ENCODE measurements around the gene TBRG4. TPM values are rescaled to one million over a fixed set of nuclear protein-coding genes. Genes with fewer than 3 reads are reported as not detected.

TBRG4 gene
- total RNA-seq, 1 experiment from 2014 or later = 139 TPM

DNA sequence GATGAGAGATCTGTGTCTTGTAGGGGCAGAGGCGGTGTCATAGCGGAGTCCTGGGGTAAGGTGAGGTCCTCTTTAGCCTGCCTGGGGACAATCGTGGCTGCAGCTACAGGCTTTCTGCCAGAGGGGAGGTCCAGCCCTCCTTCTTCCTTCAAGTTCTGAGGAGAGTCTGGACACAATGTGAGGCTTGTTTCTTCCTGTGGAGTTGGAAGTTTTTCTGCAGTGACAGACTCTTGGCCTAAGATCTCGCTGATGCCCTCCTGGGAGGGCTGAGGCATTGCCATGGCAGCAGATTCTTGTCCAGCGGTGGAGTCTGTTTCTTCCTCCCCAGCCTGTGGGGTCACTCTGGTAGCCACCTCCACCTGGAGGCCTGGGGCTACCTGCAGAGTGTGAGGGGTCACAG is 27.2 kb downstream of the TBRG4 start:
- in situ Hi-C loops (cut with HindIII; ENCODE audit: low pct_unique_long_range_greater_than_20kb, low sequenced_read_pairs) = no loop called here
- DNase-seq (ENCODE audit: low read depth) = no peak

DNA sequence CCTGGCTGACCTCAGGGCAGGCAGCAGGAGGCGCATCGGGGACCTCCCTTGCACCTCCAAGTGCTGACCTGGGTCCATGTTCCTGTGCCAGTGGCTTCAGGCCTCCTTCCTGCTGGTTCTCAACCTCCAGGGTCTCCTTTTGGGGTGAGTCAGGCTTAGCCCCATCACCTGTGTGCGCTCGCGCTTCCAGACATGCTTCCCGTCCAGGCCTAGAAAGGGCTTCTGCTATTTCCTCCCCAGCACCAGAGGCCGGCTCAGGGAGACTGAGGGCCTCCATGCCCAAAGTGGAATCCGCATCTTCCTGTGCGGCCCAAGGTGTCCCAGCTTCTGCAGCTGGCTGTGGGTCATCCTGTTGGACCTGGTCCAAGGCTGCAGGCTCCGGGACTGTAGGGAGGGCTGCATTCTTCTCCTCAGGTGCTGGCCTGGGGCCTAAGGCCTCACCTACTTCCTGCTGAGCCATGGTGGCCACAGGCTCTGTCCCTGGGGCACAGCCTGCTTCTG is 28.6 kb downstream of the TBRG4 start:
- in situ Hi-C loops (cut with HindIII; ENCODE audit: low pct_unique_long_range_greater_than_20kb, low sequenced_read_pairs) = no loop called here

DNA sequence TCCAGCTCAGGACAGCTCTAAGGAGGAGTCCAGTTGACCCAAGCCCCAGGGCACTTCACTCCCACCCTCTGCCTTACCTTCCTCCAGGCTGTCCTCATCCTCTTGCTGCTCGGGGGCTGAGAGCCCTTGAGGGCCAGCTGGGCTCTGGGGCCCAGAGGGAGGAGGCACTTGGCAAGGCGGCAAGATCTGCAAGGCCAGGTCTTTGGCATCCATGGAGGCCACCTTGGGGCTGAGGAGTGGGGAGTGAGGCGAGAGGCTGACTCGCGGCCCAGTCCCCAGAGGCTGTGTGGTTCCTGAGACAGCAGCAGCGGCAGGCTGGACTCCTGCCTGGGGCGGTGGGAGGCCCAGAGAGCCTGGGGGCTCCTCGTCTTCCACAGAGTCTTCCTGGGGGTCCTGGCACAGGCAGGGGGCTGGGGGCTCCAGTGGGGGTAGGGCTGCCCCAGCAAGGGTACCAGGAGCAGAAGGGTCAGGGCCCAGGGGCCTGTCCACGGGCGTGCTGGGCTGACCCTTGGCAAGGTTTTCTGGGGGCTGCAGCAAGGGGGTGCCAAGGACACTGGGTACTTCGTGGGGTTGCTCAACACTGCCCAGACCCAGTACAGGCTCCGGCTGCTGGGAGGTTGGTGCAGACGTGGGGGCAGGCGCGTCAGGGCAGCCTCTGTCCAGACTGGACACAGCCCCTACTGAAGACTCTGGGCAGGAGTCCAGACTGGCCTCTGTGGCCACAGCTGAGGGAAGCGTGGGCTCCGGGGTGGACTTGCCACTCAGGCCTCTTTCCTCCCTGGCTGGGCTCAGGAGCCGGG is 29.3 kb downstream of the TBRG4 start:
- in situ Hi-C loops (cut with HindIII; ENCODE audit: low pct_unique_long_range_greater_than_20kb, low sequenced_read_pairs) = no loop called here
- no peak for DNase-seq (ENCODE audit: low read depth)

More for the DNA sequence above, 28.6 kb downstream of the TBRG4 start:
- DNase-seq (ENCODE audit: low read depth) = no peak

DNA sequence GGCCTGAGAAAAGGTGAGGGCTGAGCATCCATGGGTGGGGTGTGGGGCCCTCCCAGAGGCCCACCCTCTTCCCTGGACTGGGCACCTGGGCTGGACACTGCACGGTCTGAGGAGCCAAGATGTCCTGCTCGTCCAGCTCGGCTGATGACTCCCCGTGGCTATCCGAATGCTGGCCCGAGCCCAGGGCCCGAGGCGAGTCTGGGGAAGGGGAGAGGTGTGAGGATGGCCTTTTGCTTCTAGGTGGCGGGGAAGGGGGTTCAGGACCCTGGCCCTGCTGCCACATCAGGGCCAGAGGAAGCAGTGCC is 29.9 kb downstream of the TBRG4 start:
- no peak for DNase-seq (ENCODE audit: low read depth)
- in situ Hi-C loops (cut with HindIII; ENCODE audit: low pct_unique_long_range_greater_than_20kb, low sequenced_read_pairs) = no loop called here

DNA sequence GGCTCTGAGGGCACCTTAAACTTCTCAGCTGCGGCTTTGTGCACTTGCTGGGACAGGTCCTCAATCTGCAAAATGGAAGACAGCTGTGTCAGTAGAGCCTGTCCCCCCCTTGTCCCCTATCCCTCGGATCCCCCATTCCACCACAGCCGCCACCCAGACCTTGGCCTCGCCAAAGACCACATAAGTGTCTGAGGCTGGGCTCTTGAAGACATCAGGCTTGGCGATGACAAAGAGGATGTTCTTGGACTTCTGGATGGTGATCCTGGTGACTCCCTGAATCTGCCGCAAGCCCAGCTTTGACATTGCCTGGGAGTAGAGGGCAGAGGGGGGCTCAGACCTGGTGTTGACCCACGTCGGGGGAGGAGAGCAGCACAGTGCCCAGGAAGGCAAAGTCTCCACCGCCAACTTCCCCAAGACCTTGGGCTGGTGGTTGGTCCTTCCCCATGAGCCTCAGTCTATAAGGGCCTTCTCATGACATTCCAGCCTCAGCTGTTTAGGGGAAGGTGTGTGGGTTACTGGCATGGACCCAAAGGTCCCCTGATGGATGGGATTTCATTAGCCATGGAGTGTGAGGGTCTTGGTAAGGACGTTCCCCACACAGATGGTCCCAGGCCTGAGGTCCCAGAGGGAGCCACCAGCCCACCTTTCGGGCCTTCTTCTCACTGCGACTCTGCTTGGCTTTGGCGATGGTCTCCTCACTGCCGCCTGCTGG is 30.4 kb downstream of the TBRG4 start:
- in situ Hi-C loops (cut with HindIII; ENCODE audit: low pct_unique_long_range_greater_than_20kb, low sequenced_read_pairs) = no loop called here
- DNase-seq (ENCODE audit: low read depth) = no peak

DNA sequence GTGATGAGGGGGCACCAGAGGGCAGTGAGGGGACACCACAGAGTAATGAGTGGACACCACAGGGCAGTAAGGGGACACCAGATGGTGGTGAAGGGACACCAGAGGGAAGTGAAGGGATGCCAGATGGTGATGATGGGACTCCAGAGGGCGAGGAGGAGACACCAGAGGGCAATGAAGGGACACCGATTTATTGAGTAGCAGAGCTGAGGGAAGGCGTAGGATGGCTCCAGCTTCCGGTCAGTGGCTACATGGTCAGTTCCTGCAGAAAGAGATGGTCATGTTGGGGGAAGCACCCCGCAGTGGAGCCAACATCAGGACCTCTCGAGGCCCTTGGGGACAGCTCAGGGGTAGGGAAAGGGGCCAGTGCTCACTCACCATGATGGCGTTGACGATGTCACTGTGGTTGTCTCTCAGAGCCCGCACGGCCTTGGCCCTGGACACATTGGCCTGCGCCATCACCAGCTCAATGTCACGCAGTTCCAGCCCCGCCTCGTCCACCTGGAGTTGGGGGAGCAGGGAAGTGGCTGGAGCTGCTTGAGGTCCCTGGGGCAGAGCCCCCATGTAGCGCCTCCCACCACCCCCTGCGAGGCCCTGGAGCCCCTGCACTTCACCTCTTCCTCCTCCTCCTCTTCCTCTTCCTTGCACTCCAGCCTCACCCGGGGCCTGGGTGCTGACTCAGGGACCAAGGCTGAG is 31.1 kb downstream of the TBRG4 start:
- no peak for DNase-seq (ENCODE audit: low read depth)
- in situ Hi-C loops (cut with HindIII; ENCODE audit: low pct_unique_long_range_greater_than_20kb, low sequenced_read_pairs) = no loop called here

DNA sequence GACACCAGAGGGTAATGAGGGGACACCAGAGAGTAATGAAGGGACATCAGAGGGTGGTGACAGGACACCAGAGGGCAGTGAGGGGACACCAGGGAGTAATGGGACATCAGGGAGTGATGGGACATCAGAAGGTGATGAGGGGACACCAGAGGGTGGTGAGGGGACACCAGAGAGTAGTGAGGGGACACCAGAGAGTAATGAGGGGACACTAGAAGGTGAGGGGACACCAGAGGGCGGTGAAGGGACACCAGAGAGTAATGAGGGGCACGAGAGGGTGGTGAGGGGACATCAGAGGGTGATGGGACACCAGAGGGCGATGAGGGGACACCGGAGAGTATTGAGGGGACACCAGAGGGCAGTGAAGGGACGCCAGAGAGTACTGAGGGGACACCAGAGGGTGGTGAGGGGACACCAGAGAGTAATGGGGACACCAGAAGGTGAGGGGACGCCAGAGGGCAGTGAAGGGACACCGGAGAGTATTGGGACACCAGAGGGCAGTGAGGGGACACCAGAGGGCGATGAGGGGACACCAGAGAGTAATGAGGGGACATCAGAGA is 33.3 kb downstream of the TBRG4 start:
- in situ Hi-C loops (cut with HindIII; ENCODE audit: low pct_unique_long_range_greater_than_20kb, low sequenced_read_pairs) = no loop called here
- no peak for DNase-seq (ENCODE audit: low read depth)

DNA sequence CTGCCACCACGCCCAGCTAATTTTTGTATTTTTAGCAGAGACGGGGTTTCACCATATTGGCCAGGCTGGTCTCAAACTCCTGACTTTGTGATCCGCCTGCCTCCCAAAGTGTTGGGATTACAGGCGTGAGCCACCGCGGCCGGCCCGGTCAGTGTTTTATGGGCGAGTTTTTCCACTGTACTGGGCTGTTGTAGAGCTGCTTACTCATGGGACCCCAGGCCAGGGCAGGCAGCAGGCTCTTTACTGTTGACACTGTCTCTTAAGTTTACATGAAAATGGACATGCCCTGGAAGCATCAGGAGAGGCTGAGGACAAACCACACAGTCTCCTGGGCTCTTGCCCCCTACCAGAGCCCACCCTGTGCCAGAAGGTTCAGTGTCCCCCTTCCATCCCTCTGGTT is 33.9 kb downstream of the TBRG4 start:
- DNase-seq (ENCODE audit: low read depth) = no peak
- in situ Hi-C loops (cut with HindIII; ENCODE audit: low pct_unique_long_range_greater_than_20kb, low sequenced_read_pairs) = no loop called here

DNA sequence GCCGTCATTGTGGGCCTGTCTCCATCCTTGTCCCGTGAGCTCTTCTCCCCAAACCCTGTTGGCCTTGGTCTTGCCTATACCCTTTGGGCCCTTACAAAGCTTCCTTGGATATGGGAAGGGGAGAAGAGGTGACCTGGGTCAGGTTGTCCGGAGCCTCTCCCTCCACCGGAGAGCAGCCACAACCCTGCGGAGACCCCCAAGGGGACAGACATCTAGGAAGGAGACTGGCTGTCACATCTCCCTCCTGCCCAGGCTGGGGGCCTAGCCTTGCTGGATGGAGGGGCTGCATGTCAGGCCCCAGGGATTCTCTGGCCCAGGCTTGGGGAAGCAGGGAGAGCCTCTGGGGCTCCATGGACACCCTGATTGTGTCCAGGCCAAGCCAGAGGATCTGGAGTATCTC is 34.6 kb downstream of the TBRG4 start:
- DNase-seq (ENCODE audit: low read depth) = no peak
- in situ Hi-C loops (cut with HindIII; ENCODE audit: low pct_unique_long_range_greater_than_20kb, low sequenced_read_pairs) = no loop called here

DNA sequence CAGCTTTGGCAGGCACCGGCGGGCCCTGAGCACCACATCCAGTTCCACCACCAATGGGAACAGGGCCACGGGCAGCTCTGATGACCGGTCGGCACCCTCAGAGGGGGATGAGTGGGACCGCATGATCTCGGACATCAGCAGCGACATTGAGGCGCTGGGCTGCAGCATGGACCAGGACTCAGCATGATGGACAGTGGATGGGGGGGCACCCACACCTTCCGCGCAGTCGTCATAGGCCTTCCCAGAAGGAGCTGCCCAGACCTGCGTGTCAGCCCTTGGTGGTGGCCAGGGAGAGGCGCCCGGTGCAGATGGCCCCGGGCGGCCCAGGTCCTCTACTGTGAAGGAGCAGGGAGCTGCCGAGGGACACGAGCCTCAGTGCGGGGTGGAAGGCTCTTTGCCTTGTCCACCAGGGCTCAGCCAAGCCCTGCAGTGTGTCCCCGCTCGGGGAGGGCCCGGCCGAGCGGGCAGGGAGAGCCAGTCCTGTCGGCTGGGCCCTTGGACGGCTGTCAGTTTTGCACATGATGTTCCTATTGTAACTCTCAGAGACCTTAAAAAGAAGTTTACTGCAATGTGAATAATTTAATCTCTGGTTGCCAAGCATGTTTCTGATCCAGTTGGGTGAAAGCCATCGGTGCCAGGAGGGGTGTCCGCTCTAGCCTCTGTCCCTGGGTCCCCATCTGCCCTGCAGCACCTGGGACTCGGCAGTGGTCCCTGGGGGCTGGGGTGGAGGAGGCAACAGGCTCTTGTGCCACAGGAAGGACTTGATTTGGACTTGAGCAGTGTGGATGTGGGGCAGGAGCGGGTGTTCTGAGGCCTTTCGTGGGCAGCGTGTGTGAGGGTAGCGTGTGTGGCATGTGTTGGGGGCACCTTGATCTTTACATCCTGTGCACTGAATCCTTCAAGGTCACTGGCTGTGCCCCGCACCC is 35.4 kb downstream of the TBRG4 start:
- no peak for DNase-seq (ENCODE audit: low read depth)
- in situ Hi-C loops (cut with HindIII; ENCODE audit: low pct_unique_long_range_greater_than_20kb, low sequenced_read_pairs) = no loop called here

DNA sequence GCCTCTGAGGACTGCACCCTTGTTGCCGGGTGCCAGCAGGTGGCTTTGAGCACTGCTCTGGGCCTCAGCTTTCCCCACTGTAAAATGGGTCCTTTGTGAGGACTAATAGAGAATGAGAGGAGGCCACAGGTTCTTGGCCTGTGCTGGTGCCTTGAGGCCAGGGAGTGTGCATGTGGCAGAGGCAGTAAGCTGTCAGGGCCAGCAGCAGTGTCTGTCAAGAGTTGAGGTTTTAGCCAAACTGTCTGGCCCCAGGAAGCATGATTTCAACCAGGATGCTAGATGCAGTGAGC is 36.2 kb downstream of the TBRG4 start:
- no peak for DNase-seq (ENCODE audit: low read depth)
- in situ Hi-C loops (cut with HindIII; ENCODE audit: low pct_unique_long_range_greater_than_20kb, low sequenced_read_pairs) = no loop called here

DNA sequence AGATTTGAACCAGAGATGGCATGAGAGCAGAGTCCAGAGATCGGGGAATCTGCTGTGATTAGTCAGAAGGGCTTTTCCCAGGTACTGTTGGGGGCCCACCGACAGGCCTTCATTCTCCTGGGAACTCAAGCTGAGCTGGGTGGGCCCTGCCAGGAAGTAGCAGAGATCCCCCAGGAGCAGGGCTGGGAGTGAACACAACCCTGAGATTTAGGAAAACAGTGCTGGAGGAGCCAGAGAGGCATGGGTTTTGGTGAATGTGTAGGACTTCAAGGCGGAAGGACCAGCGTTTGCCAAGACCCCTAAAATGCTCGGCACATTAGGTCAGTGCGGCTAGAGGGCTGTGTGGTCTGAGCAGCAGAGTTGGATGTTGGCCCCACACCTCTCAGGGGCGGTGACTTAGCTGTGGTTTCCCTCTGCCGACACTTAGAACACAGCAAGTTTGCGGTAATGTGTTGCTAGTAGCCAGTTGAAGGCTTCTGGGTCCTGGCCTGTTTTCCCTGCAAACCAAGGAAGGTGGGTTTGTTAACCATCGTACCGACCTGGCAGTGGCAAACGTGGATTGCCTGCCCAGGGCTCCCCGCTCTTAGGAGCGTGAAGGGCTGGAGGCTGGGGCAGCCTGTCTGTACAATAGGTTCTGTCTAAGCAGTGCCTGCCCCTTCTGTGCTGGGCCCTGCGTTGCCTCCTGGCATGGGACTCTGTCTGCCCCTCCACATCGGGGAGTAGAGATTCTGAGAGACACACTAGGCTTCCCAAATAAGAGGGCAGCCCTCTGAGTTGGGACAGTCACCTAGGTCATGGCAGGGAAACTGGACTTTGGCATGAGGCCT is 36.8 kb downstream of the TBRG4 start:
- in situ Hi-C loops (cut with HindIII; ENCODE audit: low pct_unique_long_range_greater_than_20kb, low sequenced_read_pairs) = no loop called here

DNA sequence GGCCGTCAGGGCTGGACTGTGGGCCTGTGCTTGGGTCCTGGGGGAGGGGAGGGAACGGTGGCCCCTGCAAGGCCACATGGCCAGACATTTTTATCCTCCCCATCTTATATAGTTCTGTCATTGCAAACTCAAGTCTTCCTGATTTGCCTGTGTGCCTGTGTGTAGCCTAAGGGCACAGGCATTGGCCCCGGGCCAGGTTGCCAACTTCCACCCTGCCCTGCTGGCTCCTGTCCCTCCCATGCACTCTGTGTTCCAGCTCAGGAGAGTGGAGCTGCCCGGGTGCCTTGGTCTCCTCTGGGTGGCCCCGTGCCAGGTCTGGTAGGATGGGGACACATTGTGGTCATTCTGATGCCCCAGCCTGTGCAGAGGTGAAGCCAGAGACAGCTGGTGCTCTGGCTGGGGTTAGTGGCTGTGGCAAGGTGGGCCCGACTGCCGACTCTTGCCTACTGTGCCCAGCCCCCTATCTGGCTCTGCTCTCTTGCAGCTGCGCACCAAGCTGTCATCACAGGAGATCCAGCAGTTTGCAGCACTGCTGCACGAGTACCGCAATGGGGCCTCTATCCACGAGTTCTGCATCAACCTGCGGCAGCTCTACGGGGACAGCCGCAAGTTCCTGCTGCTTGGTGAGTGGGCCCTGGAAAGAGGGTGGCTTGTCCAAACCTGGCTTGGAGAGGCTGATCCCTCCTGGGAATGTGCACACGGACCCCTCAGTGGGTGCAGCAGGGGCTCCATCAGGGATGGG is 37.5 kb downstream of the TBRG4 start:
- DNase-seq (ENCODE audit: low read depth) = peak; percentile 35

More for the DNA sequence above, 36.8 kb downstream of the TBRG4 start:
- no peak for DNase-seq (ENCODE audit: low read depth)

DNA sequence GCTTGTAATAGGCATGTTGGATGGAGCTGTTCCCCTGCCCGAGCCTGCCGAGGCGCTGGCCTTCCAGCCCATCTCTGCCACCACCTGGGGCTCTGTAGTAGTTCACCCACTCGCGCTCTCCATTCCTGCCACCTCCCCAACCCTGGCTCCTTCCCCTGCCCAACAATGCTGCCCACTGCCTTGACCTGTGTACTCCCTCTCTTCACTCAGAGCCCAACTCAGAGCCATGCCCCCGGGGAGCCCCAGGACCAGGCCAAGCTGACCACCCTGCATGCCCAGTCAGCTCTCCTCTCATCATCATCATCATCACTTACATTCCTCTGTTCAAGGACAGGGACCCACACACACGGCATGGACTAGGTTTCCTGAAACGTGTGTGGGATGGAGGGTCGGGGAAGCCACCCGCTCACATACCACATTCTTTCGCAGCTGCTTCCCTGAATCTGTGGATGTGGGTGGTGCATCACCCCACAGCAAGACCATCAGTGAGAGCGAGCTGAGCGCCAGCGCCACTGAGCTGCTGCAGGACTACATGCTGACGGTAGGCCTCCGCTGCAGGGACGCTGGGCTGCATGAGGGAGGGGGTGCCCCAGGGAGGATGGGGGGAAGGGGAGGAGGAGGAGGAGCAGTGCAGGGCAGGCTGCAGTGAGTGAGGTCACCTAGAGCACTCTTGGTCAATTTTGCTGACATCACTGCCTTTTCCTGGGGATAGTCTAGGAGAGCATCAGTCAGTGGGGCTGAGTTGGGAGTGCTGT is 38.3 kb downstream of the TBRG4 start:
- no peak for DNase-seq (ENCODE audit: low read depth)

More for the DNA sequence above, 37.5 kb downstream of the TBRG4 start:
- in situ Hi-C loops (cut with HindIII; ENCODE audit: low pct_unique_long_range_greater_than_20kb, low sequenced_read_pairs) = no loop called here

DNA sequence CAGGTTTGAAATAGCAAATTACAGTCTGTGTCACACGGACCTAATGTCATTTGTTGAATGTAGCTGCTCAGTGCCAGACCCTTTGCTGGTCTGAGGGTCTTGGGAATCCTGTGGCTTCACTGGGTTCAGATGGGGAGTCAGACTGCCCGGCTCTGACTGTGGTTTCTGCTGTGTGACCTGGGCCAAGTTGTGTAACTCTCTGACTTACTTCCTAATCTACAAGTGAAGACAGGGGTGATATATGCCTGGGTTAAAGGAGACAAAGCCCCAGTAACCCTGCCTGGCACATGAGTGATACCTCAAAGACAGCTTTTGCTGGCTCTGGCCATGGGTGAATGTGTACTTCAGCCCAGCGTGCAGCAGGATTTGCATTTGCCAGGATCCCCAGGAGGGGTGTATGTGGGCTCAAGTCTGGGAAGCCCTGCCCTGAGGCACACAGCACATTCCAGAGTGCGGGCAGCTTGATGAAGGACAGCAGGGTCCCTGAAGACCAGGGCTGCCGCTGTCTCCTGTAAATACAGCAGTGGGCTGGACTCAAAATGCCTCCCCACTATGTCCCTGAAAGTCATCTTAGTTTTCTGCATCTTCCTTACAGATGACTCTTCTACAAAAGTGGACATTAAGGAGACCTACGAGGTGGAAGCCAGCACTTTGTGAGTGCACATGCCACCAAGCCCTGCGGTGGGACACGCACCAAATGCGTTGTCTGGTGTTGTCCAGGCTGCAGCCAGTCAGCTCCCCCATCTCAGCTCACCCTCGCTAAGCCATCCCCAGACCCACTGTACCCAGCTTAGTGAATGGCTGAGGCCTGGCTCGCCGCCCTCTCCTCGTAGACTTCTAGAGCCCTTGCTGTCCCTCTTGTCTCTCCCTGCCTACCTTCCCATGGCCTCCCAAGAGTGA is 39.1 kb downstream of the TBRG4 start:
- DNase-seq (ENCODE audit: low read depth) = no peak
- in situ Hi-C loops (cut with HindIII; ENCODE audit: low pct_unique_long_range_greater_than_20kb, low sequenced_read_pairs) = no loop called here

More for the DNA sequence above, 38.3 kb downstream of the TBRG4 start:
- in situ Hi-C loops (cut with HindIII; ENCODE audit: low pct_unique_long_range_greater_than_20kb, low sequenced_read_pairs) = no loop called here

Data from Caki2 (cell line).